ENCODE results near the gene PTGR2.
"Not testable (repeated sequence)": the region's sequence is repeated elsewhere in the genome, so short reads cannot be mapped to it uniquely, and the experiment has no call there.

PTGR2 gene

DNA sequence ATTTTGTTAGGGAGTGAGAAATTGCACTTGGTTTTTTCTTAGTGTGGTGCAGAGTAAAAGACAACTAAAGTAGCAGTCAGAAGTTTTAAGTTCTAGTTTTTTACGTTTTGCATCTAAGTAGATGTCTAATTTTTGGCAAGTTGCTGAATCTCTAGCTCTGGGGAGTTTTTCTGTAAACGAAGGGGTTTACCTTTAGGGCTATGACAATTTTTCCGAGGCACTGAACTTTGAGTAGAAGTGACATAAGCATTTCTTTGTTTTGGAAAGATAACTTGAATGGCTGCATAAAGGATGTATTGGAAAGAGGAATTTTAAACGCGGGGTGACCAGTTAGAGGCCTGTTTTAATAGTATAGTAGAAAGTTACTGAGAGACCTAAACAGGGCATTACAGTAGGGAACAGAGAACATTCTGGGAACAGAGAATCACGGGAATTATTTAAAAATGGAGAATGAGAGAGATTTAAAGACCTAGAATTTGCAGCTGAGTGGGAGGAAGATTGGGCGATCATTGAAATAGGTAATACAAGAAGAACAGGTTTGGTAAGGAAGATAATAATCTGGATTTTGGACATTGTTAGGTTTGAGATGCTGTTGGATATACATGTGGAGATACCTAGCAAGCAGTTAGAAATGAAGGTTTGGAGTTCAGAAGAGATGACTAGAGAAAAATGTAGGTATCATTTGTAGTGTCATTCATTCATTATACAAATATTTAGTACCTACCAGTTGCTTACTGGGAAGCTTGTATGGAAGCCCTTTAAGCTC lies 36.2 kb downstream of the PTGR2 start:
- DNase-seq, result peak; percentile 3

DNA sequence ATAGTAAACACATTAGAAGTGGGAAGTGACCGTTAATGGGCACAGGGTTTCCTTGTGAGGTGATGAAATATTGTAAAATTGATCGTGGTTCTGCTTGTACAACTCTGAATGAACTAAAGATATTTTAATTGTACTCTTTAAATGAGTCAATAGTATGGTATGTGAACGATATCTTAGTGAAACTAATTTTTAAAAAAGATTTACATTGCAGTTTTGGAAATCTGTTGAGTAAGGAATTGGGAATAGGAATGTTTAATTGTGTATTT lies 36.8 kb downstream of the PTGR2 start:
- no peak for DNase-seq

DNA sequence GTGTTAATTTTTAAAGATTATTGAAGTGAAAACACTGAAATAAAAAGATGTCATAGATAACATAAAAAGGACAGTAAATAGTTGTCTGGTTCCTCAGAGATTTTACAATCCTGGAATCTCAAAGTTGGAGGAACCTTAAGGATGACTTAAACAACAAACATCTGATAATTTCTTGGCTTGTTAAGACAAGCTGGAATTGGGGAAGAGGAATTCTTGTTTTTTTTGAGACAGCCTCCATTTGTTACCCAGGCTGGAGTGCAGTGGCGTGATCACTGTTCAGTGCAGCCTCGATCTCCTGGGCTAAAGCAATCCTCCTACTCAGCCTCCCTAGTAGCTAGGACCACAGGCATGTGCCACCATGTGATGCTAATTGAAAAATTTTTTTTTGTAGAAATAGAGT lies 37.3 kb downstream of the PTGR2 start:
- no peak for DNase-seq

DNA sequence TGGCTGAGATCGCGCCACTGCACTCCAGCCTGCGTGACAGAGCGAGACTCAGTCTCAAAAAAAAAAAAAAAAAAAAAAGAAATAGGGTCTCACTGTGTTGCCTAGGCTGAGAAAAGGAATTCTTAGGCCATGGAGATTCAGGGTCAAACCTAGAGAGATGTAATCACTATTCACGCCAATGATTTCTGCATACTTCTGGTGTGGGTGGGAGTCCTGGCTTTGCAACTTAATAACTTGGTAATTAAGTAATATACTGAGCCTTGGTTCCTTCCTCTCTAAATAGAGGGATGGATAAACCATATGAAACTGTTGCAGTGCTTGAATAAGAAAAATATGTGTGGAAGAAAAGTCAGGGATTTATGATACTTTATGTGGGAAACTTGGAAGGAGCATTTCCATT lies 37.7 kb downstream of the PTGR2 start:
- no peak for DNase-seq

DNA sequence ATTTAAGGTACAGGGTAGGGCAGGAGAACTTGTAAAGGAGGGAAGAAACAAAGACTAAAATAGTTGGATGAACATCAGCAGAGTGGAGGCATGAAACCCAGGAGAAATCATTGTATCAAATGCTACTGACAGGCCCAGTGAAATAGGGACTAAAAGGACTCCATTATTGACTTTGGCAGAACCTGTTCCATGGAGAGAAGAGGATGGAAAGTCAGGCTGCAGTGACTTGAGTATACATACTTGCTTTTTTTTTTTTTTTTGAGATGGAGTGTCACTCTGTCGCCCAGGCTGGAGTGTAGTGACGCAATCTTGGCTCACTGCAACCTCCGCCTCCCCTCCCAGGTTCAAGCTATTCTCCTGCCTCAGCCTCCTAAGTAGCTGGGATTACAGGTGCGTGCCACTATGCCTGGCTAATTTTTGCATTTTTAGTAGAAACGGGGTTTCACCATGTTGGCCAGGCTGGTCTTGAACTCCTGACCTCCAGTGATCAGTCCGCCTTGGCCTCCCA lies 42.6 kb downstream of the PTGR2 start:
- DNase-seq, result not testable (repeated sequence)

DNA sequence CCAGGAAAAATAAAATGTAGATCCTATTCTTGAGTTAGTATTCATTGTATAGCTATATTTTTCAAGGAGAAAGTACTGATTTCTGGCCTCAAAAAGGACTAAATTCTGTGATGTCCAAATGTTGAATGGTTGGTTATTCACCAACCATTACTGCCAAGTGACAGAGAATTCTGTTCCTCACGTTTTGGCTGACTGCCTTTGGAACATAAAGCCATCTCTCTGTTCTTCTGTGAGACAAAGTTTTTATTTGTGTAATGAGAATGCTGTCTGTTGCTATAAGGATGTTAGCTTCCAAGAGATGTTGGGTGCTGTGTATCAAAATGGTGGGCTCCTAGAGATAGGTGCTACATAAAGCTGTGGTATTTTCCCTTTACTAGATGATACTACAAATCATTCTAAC lies 44.3 kb downstream of the PTGR2 start:
- no peak for DNase-seq

DNA sequence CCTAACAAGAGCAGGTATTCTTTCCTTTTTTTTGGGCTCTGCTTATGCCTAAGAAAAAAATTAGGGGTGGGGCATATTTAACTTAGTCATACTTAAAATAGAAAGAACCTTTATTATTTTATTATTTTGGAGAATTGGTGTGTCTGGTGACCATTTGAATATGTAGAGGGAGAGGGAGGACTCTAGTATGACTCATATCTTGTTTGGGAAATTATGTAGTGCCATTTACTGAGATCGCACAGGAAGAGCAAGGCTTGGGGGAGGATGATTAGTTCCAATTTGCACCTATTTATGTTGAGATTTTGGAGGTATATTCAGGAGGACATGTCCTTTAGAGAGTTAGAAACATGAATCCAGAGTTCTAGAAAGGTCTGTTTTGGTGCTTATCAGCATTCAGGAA lies 44.9 kb downstream of the PTGR2 start:
- no peak for DNase-seq

DNA sequence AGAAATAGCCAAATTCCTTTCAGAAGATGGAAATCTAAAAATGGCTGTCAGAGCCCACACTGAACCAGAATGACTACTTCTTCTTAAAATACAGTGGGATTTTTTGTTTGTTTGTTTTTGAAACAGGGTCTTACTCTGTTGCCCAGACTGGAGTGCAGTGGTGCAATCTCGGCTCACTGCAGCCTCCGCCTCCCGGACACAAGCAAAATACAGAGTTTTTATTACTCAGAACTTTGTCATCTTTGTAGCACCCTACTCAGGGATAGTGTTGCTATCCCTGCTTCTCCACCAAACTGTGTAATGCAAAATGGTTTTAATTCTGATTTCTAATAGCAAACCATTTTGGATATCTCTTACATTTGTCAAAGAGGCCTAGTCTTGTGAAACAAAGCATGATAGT lies 51.4 kb downstream of the PTGR2 start:
- no peak for DNase-seq

DNA sequence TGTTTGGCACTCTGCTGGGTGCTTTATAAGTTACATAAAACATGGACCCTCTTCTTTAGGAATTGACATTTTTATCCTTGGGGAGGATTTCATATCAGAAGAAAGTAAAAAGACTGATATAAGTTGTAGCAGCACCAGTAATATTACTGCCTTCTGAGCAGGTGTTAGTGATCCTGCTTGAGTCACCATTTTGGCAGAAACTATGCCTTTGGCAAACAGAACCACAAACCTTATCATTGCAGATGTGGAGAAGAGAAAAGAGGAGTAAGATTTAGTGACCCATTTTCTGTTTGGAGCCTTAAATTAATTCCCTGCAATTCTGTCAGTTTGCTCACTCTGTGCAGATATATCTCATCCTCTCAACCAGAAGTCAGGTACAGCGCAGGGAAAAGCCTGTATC lies 58.0 kb downstream of the PTGR2 start:
- no peak for DNase-seq

DNA sequence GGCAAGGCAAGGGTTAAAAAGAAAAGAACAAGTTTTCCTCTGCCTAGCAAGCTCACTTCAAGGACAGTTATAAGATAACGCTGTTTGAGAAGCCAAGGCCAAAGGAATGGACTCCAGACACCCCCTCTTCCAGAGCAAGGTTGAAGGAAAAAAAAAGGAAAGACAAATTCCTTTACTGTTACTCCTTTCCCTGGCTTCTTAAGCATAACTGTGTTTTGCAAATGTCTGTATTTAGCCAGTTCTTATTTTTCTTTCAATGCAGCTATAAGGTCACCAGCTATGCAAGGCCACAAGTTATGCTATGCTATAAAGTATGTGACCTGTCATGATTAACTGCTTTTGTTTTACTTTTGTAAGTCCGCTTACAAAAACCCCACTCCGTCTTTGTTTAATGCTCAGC lies 61.6 kb downstream of the PTGR2 start:
- DNase-seq, result no peak

DNA sequence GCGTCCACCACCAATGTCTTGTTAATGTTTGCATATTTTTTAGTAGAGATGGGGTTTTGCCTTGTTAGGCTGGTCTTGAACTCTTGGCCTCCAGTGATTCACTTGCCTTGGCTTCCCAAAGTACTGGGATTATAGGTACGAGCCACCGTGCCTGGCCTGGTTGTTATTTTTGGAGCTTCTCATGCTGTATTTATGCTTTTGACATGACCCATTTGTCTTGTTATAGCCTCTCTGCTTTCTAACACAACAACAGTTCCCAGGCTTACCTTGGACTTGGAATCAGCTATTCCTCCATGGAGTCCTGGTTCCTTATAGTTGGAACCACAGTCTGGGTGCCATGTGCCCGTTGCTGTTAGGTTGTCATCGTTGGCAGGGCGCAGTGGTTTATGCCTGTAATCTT lies 64.7 kb downstream of the PTGR2 start:
- DNase-seq, result no peak

DNA sequence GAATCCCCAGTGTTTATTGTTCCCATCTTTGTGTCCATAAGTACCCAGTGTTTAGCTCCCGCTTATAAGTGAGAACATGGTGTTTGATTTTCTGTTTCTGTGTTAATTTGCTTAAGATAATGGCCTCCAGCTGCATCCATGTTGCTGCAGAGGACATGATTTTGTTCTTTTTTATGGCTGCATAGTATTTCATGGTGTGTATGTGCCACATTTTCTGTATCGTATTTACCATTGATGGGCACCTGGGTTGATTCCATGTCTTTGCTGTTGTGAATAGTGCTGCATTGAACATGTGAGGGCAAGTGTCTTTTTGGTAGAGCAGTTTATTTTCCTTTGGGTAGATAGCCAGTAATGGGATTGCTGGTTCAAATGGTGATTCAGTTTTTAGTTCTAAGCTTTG lies 67.8 kb downstream of the PTGR2 start:
- DNase-seq, result not testable (repeated sequence)

DNA sequence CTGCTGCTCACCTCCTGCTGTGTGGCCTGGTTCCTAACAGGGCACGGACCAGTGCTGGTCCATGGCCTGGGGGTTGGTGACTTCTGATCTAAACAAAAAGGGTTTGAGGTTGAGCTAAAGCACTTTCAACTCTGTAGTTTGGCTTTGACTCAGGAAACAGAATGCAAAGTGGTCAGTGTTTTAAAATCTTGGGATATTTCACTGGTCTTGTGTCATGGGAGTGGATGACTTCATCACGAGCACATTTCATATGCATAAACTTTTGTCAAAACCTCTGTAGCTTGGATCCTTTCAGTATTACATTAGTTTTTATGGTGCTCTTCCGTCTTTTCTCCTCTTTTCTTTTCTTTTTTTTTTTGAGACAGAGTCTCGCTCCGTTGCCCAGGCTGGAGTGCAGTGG lies 72.7 kb downstream of the PTGR2 start:
- no peak for DNase-seq

Data from GF-D8 (cell line).